Stimulated activated CD4-positive, alpha-beta T cell treated with anti-CD3 and anti-CD28 coated beads, Interleukin-4, amount 100 ng/mL, for 48 hours (primary cell): Measurements from ENCODE around the gene RTBDN.

Experiments used
- DNase-seq, 2 donors: peaks; one replicate each; pipeline ENCODE4 v3.0.0-alpha.2; 2020; ENCODE audit warnings: low read depth in 2 of 2

Gene RTBDN

DNA sequence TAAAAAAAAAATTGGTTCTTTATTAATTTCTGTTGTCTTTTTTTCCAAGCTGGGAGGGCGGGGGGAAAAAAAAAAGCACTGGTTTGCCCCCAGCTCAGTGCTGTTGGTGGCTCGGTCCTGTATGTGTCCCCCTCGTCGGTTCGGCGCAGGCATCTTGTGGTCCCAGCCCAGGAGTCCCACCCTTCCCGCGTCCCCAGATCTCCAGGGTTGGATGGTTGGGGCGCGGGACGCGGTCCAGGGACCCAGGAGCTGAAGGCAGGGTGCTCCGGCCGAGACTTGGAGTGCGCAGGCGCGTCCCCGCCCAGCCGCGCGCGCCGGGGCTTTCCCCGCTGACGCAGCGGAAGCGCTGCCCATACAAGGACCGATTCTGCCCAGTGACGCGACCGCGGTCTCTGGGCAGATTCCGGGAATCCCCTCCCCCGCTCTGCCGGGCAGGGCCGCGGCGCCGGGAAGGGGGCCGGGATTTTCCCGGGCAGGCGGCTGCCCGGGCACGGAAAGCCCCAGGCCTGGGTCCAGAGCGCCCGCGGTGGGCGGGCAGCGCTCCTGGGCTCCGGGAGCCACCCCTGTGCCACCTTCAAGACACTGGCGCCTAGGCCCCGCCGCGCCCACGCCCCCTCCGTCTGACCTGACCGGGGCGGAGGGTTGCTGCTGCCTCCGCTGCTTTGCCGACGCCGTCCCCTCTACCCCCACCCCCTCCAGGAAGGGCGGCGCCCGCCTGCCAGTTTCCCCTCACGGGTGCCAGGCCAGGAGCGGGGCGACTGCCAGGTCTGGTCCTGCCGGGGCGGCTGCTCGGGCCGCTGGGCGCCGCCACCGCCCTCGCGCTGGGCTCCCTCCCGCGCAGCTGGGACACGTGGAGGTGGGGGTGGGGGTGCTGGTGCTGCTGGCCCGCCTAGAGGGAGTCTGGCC, 40.8 kb downstream of the RTBDN start:
- peak; percentile 87 to 88 for DNase-seq

GRCh38 chr19:12792853-12793289, 41.5 kb downstream of the RTBDN start:
- DNase-seq: no peak

GRCh38 chr19:12792051-12792852, 42.1 kb downstream of the RTBDN start:
- peak; percentile 66 to 70 for DNase-seq

DNA sequence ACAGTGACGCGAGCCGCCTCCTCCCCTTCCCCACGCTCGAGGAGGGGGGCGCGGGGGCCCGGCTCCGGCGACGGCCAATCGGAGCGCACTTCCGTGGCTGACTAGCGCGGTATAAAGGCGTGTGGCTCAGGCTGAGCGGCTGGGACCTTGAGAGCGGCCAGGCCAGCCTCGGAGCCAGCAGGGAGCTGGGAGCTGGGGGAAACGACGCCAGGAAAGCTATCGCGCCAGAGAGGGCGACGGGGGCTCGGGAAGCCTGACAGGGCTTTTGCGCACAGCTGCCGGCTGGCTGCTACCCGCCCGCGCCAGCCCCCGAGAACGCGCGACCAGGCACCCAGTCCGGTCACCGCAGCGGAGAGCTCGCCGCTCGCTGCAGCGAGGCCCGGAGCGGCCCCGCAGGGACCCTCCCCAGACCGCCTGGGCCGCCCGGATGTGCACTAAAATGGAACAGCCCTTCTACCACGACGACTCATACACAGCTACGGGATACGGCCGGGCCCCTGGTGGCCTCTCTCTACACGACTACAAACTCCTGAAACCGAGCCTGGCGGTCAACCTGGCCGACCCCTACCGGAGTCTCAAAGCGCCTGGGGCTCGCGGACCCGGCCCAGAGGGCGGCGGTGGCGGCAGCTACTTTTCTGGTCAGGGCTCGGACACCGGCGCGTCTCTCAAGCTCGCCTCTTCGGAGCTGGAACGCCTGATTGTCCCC, 42.9 kb downstream of the RTBDN start, which contains the start of gene JUNB:
Gene JUNB, plus strand, starts transcription at position 142 of the 706 bp plus-strand sequence. Its CDS starts 286 bp downstream, at position 428.
- peak; percentile 93 to 95 for DNase-seq

- DNase-seq: no peak
Observed at GRCh38 chr19:12790628-12791344, 43.6 kb downstream of the RTBDN start.

DNA sequence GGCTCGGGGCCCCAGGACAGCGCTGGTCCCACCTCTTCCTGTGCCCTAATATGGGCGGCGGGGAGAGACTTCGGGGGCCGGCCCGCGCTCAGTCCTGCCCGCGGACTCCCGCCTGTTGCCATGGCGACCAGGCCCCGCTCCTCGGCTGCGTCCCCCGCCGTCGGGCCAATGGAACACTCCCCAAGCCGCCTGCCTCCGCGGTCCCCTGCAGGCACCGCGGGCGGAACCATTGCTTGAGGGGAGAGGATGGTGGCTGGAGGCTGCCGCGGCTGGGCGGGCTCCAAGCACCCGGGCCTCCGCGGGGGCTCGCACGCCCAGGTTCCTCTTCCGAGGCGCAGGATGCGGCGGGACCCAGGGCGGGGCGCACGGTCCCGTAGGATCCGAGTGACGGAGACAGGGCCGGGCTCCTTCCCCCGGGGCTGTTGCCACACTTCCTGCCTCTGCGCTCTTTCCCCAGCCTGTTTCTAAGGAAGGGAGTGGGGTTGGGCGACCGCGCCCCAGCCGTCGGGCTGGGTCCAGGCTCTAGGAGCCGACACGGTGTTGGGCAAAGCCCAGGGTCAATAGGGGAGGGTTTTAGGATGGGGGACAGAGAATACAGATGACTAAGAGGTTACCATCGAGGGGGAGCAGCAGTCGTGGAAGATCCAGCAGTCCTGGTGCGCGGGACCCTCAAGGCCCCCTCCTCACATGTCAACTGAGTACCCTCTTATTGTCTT, 44.3 kb downstream of the RTBDN start:
- DNase-seq: peak; percentile 94 to 97

DNA sequence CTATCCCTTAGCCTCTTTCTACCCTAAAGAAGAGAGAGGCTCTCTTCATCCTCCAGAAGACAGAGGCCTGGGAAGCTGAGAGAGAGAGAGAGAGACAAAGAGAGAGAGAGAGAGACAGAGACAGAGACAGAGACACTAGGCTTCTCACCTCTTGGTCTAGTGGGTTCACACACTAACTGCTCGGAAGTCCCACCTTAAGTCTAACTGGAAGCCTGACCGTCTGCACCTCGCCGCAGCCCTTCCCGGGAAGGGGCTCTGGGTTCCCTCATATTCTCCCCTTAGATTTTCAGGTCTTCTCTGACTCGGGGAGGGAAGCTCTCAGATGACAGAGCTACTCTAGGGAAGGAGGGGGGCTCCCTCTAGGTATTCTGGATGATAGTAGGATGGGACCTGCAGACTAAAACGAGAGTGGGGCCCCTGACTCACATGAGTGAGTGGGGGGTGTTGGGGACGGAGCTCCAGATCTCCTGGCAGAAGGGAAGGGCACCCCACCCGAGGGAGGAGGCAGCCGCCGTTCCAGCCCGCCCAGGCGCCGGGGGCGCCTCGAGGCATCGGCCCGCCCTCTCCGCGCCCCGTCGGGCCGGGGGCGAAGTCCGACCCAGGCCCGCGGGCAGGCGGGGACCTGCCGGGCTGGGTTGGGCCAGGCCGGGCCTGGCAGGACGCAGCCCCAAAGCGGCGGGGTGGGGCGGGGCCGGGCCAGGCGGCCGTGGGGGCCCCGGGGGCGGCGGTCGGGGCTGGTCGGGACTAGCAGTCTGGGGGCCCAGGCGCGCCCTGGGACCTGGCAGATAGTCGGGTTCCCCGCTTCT, 45.1 kb downstream of the RTBDN start:
- no peak for DNase-seq

DNA sequence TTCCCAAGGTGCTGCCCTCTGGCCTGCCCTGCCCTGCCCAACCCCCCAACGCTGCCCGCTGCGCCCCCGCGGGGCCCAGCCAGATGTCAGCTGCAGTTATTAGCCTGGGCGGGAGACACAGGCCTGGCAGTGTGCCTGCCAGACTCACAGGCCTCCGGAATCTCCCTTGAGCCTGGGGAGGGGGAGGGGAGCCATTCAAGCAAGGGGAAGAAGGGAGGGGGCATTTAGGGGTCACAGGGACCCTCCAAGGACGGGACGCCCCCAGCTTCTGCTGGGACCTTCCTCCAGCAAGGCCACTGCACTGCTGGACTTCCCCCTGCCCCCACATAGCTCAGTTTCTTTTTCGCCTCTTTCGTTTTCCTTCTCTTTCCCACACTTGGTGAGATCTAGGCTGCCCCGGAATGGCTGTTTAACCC, 45.7 kb downstream of the RTBDN start:
- no peak for DNase-seq

GRCh38 chr19:12788042-12788681, 46.2 kb downstream of the RTBDN start:
- no peak for DNase-seq

DNA sequence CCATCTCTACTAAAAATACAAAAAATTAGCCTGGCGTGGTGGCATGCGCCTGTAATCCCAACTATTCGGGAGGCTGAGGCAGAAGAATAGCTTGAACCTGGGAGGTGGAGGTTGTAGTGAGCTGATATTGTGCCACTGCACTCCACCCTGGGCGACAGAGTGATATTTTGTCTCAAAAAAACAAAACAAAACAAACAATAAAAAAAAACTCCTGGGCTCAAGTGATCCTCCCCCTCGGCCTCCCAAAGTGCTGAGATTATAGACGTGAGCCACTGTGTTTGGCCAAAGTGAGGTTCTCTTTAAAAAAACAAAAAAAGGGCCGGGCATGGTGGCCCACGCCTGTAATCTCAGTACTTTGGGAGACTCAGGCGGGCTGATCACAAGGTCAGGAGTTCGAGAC, 46.9 kb downstream of the RTBDN start:
- no peak for DNase-seq

DNA sequence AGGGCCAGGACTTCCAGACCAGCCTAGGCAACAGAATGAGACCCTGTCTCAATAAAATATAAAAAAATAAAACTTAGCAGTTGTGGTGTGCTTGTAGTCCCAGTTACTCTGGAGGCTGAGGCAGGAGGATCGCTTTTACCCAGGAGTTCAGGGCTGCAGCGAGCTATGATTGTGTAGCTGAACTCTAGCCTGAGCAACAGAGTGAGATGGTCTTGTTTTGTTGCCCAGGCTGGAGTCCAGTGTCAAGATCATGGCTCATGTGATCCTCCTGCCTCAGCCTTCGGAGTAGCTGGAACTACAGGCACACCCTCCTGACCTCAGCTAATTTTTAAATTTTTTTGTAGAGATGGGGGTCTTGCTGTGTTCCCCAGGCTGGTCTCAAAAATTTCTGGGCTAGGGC, 47.4 kb downstream of the RTBDN start:
- DNase-seq: no peak

DNA sequence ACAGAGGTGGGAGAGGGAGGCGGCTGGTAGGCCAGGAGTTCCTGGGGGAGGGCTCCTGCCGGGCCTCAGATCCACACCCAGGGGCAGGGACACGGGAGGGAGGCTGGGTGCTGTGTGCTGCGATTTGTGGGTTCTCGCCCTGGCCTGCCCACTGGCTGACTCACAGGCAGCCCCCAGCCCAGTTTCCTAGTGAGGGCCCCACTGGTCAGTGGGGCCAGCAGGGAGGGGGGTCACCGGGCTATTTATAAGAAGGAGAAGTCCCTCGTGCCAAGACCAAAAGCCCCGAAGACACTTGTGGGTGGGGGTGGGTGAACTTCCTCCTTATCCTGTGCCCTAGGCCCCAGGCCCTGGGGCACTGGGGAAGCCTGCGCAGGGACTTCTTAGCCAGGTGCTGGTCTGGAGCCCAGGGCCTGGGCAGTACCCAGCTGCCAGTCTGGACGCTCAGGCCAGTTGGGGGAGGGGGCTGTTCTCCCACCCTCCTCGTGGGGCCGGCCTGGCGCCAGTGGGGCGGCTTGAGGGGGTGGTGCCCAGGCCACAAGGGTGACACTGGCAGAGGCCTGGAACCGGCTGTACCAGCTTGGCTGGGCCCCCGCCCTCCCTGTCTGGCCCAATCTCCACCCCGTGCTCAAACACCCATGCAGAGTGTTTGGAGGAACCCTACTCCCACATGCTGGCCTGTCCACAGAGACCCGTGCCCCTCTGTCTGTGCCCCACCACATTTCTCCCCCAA, 48.1 kb downstream of the RTBDN start:
- no peak for DNase-seq

DNA sequence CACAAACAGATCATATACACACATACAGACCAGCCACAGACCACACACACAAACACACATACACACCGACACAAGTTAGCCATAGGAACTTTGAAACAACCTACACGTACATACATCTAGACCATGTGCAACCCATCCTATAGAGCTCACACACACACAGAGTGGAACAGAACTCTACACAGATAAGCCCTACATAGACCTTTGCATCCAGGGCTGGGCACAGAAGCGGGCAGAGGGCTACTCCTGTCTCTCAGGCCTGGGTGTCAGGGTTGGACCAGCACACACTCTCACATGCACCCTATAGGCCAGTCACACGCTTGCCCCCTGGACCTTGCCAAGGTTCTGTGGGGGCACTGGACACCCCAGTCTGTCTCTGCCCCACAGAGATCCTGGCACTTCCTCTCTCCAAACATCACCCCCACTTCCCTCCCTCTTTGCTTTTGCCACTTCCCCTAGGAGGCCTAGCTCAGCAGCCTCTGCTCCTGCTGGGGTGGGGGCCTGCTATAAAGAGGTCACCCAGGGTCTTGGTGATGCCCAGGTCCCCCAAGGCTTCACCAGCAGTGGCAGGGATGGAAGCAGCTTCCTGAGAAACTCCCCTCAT, 48.8 kb downstream of the RTBDN start:
- no peak for DNase-seq

DNA sequence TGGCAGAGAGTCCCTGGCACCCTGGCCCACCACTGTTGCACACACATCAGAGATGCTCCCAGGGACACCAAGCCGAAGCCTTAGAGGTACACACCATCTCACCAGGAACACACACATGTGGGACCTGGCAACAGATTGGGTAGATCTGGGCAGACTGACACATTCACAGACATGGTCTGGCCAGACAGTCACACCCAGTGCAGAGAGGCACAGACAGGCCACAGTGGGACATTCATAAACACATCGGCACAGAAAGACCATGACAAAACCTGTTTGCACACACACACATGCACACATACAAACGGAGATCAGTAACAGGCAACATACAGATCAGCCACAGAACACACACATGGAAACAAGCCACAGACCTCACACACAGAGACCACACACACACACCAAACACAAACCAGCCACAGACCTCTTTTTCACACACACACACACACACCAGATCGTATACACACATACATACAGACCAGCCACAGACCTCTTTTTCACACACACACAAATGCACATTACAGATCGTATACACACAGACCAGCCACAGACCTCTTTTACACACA, 49.4 kb downstream of the RTBDN start:
- DNase-seq: no peak

DNA sequence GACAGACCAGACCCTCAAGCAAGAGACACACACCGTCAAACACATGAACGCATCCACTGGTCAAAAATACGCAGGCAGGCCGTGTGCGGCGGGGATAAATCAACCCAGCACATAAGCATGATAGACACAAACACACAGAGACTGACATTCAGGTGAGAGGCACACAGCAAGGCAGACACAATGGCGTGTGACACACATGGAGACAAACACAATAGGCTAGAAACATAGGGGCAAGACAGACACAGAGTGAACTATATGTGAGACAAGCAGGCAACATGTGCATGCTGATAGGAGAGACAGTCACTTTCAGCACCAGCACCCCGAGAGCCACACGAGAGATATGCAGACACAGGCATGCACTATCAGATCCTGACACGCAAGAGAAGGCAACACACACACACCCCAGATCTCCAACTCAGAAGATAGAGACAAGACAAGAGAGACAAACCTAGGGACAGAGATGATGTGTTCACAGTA, 49.9 kb downstream of the RTBDN start:
- no peak for DNase-seq

DNA sequence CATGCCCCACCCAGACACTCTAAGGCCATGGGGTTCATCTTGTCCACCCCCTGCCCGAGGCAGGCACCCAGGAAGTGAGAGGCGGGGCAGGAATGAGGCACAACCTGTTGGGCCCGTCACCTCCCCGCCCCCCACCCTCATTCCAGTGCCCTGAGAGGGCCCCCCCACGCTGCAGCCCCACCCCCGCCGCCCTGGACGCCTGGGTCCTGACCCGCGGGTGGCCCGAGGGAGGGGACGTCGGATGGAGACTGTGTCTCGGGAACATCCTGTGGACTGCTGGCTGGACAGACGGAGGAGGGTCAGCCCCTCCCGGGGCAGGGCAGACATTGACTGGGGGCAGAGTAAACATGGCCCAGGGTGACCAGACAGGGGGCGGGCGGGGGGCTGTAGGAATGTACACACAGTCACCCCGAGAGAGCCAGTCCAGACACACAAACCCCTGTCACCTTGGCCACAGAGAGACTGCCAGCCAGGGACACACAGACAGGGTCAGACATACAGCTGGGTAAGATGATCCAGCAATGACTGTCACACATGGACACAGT, 50.5 kb downstream of the RTBDN start:
- no peak for DNase-seq

DNA sequence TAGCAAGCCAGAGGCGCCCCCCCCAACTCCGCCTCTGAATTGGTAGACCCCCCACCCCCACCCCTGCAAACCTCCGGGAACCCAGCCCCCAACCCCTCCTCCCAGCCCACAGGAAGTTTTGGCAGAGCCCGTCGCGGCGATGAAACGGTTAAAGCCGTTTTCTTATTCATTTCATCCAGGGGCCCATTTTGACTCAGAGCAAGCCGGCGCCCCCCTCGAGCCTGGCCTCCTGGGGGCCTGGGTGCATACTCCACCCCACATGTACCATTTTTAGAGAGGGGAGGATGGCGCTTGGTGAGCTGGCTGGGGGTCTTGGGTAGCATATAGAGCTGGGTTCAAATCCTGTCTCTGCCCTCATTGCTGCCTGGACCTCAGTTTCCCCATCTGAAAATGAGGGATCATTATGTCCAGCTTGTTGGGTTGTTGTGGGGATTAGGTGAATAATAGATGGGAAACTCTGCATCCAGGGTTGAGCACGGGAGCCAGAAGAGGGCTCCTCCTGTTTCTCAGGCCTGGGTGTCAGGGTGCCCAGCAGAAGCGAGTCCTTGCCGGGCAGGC, 51.0 kb downstream of the RTBDN start:
- DNase-seq: peak; percentile 56 to 66
